Fibroblast of peridontal ligament (primary cell): ENCODE results near the gene ZMIZ1.

Experiments
- DNase-seq: peaks from one replicate; pipeline ENCODE4 v3.0.0-alpha.2; 2010; ENCODE audit errors: extremely low read depth

The ZMIZ1 gene

DNA sequence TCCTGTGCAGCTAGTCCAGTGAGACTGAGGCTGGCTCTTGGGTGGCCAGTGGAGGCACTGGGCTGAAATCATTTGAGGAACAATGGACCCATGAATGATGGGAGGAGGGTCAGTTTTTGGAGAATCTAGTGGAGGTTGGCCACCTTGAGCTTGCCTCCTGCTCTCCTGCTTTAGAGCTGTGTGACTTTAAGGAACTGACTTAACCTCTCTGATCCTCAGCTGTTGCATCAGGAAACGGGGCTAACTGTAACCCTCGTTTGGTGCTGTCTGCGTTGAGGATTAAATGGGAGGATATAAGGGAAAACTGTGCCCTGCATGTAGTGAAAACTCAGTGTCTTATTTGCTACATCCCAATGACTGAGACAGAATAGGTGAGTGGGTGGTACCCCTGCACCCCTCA is 163.1 kb downstream of the ZMIZ1 start:
- DNase-seq: no peak

DNA sequence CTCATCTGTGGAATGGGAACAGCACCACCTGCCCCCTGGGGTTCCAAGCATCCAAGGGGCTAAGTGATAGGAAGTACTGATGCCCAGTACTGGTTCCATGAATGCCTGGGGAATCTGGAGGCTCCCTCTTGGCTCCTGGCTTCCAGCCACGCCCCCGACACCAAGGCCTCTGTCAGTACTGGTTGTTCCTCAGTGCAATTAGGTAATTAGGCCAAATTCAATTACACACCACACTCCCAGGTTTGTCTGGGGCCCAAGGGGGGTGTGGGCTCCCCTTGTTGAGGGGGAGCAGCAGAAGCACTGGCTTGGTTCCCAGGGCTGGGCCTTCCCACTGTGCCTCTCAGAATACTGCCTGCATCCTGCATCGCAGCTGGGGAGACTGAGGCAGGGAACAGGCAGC is 164.1 kb downstream of the ZMIZ1 start:
- no peak for DNase-seq

DNA sequence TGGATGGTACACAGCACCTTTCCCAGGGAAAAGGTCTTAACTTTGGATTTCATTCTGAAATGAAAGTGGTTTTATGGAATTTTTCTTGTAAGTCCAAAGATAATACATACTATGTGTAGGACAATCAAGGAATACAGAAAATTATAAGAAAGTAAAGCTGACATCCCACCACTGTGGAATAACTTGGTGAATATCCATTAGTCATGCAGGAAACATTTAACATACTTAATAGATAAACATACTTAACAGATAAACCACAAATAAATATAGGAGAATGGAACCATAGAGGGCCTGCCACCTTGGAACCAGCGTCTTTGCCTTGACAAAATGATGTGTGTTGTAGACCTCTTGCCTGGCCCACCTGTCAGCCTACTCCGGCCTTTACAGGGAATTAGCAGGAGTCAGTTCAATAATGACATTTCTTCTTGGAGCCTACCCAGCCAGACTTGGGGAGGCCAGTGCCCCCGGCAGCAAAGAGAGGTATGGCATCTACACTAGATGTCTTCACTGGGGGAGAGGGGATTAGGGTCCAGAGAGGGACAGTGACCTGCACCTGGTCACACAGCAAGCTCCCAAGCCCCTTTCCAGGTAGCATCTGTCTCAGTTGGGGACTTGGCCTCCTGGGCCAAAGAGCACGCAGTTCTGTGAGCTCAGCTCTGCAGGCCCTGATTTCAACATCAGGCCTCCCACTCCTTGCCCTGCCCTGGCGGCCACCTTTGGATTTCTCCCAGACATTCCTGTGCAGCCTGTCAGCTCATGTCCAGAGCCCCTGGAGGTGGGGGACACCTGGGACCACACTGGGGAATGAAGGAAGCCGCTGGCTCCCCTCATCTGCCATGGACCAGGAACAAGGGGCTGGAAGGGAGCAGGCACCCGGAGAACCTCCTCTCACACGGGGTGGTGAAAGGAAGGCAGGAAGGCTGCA is 165.9 kb downstream of the ZMIZ1 start:
- DNase-seq: no peak

DNA sequence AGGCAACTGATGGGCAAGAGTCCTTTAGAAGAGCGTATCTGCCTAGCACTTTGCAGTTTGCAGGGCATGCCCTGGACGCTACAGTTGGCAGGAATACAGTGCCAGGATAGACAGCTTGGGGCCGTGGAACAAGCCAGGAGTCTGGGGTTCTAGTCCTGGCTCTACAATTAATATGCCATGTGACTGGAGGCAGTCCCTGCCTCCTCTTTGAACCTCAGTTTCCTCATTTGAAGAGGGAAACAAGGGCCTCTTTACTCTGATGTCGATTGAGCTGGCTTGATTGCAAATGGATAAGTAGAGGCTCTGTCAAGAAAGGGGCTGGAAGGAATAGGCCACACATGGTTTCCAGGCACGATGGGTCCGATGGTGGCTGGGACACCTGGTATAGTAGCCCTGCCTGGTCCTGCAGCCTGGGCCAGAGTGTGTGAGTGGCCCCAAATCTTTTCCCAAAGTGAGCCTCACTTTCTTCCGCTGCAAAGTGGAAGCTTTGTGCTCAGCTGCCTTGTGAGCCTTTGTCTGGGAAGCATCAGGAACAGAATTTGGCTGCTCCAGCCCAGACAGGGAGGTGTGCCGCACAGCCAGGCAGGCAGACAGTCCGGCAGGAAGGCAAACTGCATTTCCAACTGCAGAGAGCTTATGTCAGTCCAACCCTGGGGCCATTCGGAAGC is 167.1 kb downstream of the ZMIZ1 start:
- no peak for DNase-seq

DNA sequence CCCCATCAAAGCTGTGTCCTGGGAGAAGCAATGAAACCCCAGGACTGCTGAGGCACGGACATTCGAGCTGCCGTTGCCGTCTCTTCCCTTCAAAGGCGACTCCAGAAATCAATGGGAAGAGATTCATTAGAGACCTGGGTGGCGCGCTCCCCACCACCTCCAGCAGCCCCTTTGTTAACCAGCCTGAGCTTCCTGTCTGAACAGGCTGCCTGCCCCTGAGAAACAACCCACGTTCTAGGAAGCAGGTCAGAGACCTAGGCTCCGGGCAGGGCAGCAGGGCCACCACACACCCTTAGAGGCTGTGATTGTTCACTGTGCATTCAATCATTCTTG is 167.6 kb downstream of the ZMIZ1 start:
- no peak for DNase-seq

DNA sequence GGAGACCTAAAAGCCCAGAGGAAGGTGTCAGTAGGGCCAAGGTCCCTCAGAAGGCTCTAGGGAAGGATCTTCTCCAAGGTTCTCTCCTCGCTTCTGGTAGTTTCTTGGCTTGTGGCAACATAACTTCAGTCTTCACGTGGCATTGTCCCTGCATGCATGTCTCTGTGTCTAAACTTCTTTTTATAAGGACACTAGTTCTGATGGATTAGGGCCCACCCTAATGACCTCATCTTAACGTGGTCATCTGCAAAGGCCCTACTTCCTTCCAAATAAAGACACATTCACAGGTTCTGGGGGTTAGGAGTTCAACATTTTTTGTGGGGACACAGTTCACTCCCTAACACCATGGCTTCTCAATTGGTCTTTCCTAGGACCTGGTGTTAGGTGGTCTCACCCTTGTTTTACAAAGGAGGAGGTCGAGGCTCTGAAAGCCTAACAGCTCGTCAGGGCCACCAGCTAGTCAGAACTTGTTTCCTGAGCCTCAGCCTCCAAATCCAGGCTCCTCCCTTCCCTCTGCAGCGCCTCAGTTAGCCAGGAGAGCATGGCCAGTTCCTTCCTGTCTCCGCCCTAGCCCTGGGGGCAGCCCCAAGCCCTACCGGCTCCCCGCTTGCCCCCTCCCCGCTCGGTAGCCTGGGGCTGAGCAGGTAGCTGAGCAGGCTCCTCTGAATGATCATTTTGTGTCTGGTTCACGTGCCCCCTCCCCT is 168.8 kb downstream of the ZMIZ1 start:
- DNase-seq: no peak

DNA sequence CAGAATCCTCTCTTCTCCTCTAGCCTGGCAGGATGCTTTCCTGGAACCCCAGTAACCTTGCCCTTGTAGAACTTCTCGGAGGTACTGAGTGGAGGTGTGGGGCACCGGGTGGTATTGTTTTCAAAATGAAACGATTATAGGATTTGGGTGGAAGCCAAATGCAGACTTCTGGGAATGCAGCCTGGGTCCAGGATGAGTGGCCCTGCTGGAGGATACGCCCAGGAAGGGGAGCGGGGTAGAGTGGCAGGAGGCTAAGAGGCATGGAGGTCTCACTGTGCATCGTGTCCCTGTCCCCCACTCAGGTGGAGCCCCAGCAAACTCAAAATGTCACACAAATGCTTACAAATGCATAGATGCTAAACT is 169.4 kb downstream of the ZMIZ1 start:
- DNase-seq: no peak

DNA sequence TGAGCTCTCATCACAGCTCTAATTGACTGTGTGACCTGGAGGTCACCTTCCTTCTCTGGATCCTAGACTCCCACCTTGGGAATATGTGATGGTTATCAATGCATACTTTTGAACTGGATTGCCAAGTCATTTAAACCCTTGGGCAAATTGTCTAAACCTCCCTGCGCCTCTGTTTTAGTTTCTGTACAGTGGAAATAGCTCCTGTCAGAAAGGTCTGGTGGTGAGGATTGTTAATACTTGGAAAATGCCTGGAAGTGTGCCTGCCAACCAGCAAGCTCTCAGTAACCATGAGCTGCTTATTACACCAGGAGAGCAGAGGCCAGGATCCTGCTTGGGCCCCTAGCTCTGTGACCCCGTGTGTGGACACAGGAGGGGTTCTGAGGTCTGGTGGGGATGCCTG is 169.8 kb downstream of the ZMIZ1 start:
- DNase-seq: peak; percentile 45

DNA sequence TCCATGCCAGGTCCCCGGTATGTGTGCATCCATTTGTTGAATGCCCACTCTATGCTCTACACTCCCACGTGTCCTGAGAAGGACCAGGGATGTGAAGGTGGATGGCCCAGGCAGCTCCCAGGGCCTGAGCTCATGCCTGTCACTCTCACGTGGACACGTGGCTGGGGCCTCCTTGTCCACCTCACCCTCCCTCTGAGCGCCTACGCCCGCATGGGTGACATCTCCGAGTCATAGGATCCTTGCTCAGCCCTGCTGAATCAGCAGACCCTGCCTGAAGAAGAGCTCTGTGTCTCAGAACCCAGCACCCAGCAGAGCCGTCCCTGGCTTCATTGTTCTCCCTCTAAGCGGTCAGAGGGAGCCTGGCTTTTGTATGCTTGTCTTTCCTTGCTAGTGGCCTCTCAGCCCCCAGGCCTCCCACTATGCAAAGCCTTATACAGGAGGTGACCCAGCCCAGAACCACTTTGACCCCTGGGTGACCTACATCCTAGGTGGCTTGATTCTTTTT is 170.6 kb downstream of the ZMIZ1 start:
- DNase-seq: no peak

DNA sequence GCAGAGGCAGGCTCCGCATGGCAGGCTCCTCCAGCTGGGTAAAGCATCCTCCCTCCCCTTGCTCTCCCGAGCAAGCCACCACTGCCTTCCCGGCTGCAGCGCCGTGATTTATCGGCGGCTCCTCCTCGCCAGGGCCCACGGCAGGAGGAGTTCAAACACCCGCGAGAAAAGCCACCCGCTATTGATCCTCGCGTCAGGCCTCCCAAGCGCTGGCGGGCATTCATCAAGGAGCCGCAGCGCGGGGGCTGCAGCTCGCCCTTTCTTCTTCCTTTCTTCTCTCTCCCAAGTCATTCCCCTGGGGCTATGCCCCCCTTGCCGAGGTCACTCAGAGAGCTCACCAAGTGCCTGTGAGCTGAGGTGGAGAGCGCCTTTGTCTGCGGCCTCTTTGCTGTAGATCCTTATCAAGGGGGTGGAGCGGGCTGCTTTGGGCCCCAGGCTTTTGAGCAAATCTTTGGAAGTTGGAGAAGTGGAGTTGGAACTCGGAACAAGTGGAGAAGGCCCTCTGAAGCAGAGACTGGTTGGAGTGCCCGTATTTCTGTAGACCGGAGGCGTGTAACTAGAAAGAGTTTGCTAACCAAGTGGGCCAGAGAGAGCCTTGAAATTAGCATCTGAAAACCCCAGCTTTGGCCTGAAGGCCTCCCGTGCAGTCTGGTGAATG is 171.3 kb downstream of the ZMIZ1 start:
- DNase-seq: no peak

DNA sequence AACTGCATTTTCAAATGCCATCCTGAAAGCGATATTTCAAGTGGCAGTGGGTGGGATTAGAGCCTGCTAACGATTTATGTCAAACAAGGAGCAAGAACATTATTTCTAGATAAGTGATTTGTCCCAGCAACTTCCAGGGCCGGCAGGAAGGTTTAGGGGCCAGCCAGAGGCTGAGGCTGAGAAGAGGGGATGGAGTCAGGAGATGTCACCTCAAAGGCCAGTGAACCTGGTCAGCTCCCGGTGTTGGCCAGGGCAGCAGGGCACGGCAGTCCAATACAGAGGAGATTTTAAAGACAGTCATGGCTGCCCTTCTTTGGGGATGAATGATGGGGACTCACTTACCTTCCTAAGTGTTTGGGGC is 172.8 kb downstream of the ZMIZ1 start:
- no peak for DNase-seq

DNA sequence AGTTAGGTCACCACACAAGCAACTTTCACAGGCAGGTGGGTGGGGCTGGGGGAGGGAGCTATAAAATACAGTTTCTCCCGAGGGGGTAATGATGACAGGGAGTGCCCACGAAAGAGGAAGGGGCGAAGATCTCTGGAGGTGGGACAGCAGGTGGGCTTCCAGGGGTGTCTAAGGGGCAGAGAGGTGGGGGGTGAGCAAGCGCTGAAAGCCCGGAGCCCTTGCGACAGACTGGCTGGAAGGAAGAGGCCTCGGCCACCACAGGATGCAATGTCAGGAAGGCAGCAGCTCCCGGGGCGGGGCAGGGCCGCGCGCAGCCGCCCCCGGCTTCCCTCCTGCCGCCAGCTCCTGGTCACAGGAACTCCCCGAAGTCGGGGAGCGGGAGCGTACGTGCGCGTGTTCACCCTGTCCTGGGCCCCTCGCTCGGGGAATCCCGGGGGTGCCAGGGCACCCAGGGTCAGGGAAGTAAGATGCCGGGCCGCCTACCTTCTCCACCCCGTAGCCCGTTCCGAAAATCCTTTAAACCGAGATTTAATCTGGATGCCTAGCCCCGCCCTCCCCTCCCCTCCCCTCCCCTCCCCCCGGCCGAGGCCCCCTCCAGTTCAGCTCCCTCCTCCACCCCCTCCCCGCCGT is 173.3 kb downstream of the ZMIZ1 start:
- no peak for DNase-seq

DNA sequence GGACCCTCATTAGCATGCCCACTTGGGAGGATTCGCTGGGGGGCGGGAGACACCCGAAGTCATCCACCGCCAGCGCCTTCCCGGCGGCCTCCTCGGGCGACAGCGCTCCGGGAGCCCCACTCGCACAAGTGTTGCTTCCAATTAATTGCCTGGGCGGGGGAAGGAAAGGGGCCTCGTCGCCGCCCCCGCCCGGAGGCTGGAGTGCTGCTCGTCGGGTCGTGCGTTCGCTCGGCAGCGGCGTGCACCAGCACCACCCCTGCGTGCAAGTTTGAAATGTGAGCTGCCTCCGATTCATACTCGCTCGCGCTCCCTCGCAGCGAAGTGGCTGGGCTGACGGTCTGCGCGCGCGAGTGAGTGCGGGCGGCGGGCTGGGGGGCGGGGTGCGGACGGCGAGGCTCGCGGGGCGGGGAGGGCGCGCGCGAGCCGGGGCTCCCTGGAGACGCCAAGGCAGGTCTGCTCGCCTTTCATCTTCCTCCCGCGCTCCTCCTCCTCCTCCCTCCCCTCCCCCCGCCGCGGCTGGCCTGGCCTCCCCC is 173.9 kb downstream of the ZMIZ1 start:
- peak; percentile 75 for DNase-seq

DNA sequence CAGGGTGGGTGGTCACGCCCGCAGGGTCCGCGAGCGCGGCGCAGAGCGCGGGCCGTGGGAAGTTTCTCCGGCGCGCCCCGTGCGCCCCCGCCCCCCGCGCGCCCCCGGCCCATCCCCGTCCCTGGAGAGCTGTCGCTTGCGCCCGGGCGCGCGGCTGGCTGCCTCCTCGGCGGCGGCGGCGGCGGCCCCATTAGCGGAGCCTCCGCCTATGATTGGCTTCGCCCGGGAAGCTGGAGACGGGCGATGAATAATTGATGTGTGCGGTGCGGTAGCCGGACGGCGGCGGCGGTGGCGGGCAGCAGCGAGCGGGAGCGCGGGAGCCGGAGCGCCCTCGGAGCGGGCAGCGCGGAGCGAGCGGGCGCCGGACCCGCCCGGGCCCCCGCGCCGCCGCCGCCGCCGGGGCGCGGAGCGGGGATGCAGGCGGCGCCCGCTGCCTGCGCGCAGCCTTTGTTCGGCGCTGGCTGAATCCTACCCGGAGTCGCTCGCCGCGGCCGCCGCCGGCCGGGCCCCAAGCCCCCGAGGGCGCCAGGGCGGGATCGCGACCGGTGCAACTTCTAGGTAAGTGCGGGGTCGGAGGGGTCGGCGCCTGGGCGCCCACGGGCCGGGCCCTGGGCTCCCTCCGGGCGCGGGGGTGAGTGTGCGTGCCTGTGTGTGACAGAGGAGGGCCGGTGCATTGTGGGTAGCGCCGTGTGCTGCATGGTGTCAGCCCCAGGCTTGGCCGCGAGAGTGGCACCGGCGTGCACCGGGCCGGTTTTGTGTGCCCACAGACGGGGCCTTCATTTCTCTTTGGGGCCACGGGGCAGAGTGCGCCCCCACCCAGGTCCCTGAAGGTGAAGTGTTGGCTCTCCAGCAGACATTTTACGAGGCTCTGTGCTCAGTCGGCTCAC is 174.7 kb downstream of the ZMIZ1 start:
- no peak for DNase-seq

DNA sequence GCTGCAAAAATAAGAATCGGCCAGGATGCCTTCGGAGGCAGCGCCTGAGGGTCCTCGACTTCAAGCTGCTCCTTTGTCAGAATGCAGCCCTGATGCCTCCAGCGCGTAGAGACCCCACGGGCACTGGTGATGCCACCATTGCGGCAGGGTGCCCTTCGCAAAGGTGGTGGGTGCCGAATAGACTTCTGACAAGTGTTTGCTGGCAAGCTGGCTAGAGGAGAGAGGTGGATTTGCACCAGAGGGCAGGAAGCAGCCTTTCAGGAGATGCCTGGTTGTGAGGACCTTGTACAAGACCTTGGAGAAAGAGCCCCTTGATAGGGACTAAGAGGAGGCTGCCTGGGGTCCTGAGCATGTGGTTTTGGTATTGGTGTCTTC is 175.3 kb downstream of the ZMIZ1 start:
- DNase-seq: no peak

DNA sequence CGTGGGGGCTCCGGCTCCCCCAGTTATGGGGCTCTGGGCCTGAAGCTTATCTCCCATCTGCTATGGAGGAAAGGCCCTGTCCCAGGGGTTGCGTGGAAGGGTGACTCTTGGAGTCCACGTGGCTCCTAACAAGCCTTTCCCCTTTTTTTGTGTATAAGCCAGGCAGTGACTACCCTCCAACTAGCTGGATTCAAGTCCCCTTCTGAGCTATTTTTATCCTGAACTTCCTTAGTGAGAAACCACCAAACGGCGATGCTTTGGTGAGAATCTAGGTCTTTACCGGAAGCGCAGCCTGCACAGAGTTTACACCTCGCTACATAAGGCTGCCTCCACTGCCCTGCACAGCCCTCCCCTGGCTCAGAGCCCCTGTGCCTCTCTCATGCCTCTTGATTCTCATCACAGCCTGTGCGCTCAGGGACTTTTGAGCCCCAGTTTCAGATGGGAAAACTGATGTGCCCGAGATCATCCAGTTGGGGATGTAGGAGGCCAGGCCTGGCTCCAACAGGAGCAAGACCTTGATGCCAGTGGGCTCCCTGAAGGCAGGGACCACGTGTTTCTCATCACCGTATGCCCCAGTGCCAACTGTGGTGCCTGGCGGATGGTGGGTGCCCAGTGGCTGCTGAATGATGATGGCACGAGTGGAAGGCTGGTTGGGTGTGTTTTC is 176.2 kb downstream of the ZMIZ1 start:
- peak; percentile 58 for DNase-seq

DNA sequence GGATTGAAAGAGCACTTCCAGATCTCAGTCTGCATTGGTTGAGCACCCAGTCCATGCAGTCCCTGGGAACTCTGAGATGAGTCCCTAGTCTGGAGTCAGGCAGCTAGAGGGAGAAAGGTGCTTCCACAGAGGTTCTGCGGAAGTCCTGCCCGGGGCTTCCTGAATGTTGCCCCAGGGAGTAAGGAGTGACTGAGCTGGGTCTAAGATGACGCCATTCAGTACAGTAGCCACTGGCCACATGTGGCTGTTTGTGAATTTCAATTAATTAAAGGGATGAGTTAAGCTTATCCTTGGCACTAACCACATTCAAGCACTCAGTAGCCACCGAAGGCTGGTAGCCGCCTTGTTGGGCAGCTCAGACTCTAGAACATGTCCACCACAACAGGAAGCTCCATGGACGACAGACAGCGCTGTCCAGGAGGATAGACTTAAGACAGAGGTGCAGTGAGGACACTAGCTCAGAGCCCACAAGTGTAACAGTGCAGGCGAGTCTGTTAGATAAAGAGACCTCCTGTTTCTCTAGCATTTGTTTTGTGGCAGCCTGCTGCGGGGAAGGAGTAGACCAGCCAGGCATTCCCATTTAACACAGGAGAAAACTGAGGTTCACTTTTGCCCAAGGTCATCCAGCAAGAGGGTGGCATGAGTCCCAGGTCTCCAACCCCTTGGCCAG is 176.9 kb downstream of the ZMIZ1 start:
- no peak for DNase-seq

DNA sequence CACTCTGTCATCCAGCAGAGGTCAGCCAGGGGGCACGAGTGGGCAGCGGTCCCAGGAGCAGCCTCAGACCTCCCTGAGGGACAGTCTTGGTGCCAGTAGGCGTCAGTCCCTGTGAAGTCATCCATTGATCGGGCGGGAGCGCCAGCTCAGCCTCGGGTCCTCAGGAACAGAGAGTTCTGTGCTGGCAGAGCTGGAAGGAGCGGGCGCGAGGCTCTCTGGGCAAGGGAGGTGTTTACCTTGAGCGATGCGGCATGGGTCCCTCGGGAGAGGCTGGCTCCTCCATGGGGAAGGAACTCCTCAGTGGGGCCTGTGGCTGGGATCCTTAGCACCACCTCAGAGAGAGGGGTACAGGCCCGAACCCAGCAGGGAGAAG is 177.4 kb downstream of the ZMIZ1 start:
- no peak for DNase-seq

DNA sequence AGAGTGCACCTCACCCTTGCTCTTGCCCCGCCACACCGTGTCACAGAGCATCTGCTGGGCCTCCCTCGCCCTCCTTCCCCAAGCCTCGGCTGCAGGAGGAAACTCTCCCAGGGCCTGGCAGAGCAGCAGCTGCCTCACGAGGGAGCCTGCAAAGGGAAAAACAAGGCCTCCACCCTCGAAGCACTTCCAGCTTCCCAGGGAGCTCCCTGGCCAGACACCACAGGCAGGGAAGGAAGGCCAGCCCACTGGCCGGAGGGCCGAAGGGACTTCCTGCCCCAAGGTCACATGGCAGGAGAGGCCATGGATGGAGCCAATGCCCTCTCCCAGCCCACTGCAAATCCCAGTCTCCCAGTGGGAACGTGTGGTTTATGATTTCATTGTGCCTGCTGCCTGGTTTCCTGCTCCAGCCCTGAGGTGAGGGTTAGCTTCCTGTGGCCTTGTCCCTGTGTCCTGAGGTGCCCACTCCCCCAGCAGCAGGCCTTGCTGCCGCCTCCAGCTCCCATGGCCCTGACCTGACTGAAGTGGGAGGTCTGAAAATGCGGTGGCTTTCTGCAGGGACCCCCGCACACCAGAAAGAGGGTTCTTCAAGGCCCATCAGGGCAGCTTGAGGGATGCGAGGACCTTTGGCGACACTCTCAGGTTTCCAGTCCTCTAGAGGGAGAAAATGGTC is 178.0 kb downstream of the ZMIZ1 start:
- peak; percentile 76 for DNase-seq
